GM19035 (cell line): Measurements from ENCODE around the gene BLTP3B.
A peak's percentile ranks its signal among the peaks of the same experiment; 100 is the strongest.

Experiments
- ATAC-seq: cut with Tn5 transposase; IDR thresholded peaks from one replicate; pipeline ENCODE4 v1.9.1; 2021; ENCODE audit not compliant: unreplicated experiment

The BLTP3B gene

GRCh38 chr12:100164153-100164704 lies 21.6 kb upstream of the BLTP3B start:
- ATAC-seq: no peak

GRCh38 chr12:100163416-100164152 lies 20.9 kb upstream of the BLTP3B start:
- ATAC-seq: peak; percentile 100

- ATAC-seq: no peak
Measured at GRCh38 chr12:100159391-100160104, 16.9 kb upstream of the BLTP3B start.

- ATAC-seq: no peak
Measured at GRCh38 chr12:100158535-100158934, 15.9 kb upstream of the BLTP3B start.

GRCh38 chr12:100157427-100157821 lies 14.8 kb upstream of the BLTP3B start:
- no peak for ATAC-seq

GRCh38 chr12:100156731-100157426 lies 14.2 kb upstream of the BLTP3B start:
- no peak for ATAC-seq

GRCh38 chr12:100154474-100155247 lies 12.0 kb upstream of the BLTP3B start:
- ATAC-seq: peak; percentile 77

GRCh38 chr12:100153131-100153530 lies 10.5 kb upstream of the BLTP3B start:
- ATAC-seq: no peak

- ATAC-seq: no peak
Measured at GRCh38 chr12:100151769-100152168, 9.1 kb upstream of the BLTP3B start.

GRCh38 chr12:100146252-100146651 lies 3.6 kb upstream of the BLTP3B start:
- no peak for ATAC-seq

GRCh38 chr12:100145643-100146042 lies 3.0 kb upstream of the BLTP3B start:
- ATAC-seq: no peak

GRCh38 chr12:100141998-100142850 lies 450 bp downstream of the BLTP3B start:
- peak; percentile 45 for ATAC-seq

GRCh38 chr12:100141666-100141997 lies 1.0 kb downstream of the BLTP3B start:
- ATAC-seq: peak; percentile 26

- no peak for ATAC-seq
Measured at GRCh38 chr12:100138803-100139098, 3.9 kb downstream of the BLTP3B start.

- no peak for ATAC-seq
Measured at GRCh38 chr12:100138048-100138802, 4.4 kb downstream of the BLTP3B start.

- no peak for ATAC-seq
Measured at GRCh38 chr12:100133200-100133599, 9.5 kb downstream of the BLTP3B start.

GRCh38 chr12:100128512-100128908 lies 14.2 kb downstream of the BLTP3B start:
- ATAC-seq: no peak

- no peak for ATAC-seq
Measured at GRCh38 chr12:100127766-100128511, 14.7 kb downstream of the BLTP3B start.
